ENCODE measurements around the gene CACNA2D3. TPM values are rescaled to one million over a fixed set of nuclear protein-coding genes. Genes with fewer than 3 reads are reported as not detected.

Gene CACNA2D3
- polyA plus RNA-seq, 1 donor (not counting 4 experiments of a cell fraction or from before 2014, with no cell fraction given) = 0.08 TPM

DNA sequence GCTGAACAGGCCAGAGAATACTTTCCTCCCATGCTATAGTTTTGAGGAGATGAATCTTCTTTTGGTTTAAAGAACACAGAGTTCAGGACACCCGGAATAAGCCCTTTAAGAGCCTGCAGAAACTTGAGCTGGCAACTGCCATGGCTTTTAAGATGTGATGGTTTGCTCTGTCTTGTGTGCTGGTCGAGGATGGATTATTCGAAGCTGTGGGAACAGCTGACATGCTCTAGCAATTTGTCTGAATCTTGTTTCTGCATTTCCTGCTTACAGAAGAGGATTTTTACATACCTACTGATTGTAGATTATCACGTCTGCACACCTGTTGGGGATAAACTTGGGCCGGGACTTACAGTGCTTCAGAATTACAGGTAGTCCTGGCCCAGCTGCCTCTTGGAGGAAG lies 408.6 kb downstream of the CACNA2D3 start:
- Histone ChIP-seq H3K9me1 (ENCODE audit: control insufficient read depth, extremely low read depth, insufficient read depth, low read length) (no peaks in the 10 kb centered on the region), H3K36me3 (ENCODE audit: control insufficient read depth in 2 of 2, extremely low read depth in 1 of 2, insufficient read depth in 2 of 2, low read length in 2 of 2) (no peaks in the 10 kb centered on the region), H3K79me2 (ENCODE audit: control insufficient read depth, insufficient read depth, low read length) (no peaks in the 10 kb centered on the region), H4K20me1 (ENCODE audit: control insufficient read depth, extremely low read depth, insufficient read depth, low read length) (no peaks in the 10 kb centered on the region), H2AFZ (ENCODE audit: control insufficient read depth, low read length) (no peak overlapping the region), H3K27ac (ENCODE audit: control insufficient read depth, insufficient read depth, low read length) (no peak overlapping the region), H3K4me3 (ENCODE audit: control insufficient read depth in 2 of 3, extremely low read depth in 1 of 3, insufficient read depth in 2 of 3, low read depth in 1 of 3, low read length in 3 of 3) (no peak overlapping the region), H3K9me3 (ENCODE audit: control insufficient read depth, low read depth, low read length) (no peaks in the 10 kb centered on the region), H3K4me2 (ENCODE audit: control insufficient read depth, extremely low read depth, insufficient read depth, low read depth, low read length) (no peak overlapping the region), H3K27me3 (ENCODE audit: control insufficient read depth, extremely low read depth, insufficient read depth, low read length) (no peaks in the 10 kb centered on the region), H3K9ac (ENCODE audit: control insufficient read depth, extremely low read depth, insufficient read depth, low read length) (no peak overlapping the region), H3K4me1 (ENCODE audit: control insufficient read depth, extremely low read depth, insufficient read depth, low read length) (no peaks in the 10 kb centered on the region)
- no peak for FAIRE-seq
- no peak for DNase-seq (ENCODE audit: low read depth, low spot score)
- dilution Hi-C loops (cut with MboI; ENCODE audit: extremely low pct_ligation_motif_present, low sequenced_read_pairs) = no loop called here
- TF ChIP-seq, protein P1, sequence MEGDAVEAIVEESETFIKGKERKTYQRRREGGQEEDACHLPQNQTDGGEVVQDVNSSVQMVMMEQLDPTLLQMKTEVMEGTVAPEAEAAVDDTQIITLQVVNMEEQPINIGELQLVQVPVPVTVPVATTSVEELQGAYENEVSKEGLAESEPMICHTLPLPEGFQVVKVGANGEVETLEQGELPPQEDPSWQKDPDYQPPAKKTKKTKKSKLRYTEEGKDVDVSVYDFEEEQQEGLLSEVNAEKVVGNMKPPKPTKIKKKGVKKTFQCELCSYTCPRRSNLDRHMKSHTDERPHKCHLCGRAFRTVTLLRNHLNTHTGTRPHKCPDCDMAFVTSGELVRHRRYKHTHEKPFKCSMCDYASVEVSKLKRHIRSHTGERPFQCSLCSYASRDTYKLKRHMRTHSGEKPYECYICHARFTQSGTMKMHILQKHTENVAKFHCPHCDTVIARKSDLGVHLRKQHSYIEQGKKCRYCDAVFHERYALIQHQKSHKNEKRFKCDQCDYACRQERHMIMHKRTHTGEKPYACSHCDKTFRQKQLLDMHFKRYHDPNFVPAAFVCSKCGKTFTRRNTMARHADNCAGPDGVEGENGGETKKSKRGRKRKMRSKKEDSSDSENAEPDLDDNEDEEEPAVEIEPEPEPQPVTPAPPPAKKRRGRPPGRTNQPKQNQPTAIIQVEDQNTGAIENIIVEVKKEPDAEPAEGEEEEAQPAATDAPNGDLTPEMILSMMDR (optimal IDR thresholded peaks at IDR 0.05 in 1 of 3, IDR thresholded peaks at IDR 0.05 in 1 of 3, conservative IDR thresholded peaks at IDR 0.05 in 1 of 3; ENCODE audit: extremely low read depth in 1 of 3, insufficient read depth in 2 of 3, low read length in 3 of 3) = no peak
- TF ChIP-seq EZH2 (IDR thresholded peaks at IDR 0.05; ENCODE audit: low read length) = no peak

DNA sequence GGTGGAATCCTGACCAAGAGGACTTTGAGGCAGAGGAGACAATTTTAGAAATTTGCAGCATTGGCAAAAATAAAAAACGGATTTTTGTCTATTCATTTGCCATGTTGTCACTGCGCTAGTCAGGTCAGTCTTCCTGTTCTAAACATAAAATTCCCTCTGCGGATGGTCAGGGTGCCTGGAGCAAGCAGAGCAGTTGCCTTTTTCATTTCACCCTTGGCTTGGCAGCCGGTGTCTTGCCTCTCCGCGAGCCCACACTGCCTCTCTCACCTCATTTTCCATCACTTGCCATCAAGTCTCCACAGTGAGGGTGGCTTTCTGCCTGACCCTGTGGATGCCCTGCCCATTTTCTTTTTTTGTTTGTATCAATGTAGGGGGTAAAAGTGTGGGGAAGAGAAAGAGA lies 409.4 kb downstream of the CACNA2D3 start:
- Histone ChIP-seq H3K4me3 (ENCODE audit: control insufficient read depth in 2 of 3, extremely low read depth in 1 of 3, insufficient read depth in 2 of 3, low read depth in 1 of 3, low read length in 3 of 3) (no peak overlapping the region), H3K27me3 (ENCODE audit: control insufficient read depth, extremely low read depth, insufficient read depth, low read length) (no peaks in the 10 kb centered on the region), H3K36me3 (ENCODE audit: control insufficient read depth in 2 of 2, extremely low read depth in 1 of 2, insufficient read depth in 2 of 2, low read length in 2 of 2) (no peaks in the 10 kb centered on the region), H3K79me2 (ENCODE audit: control insufficient read depth, insufficient read depth, low read length) (no peaks in the 10 kb centered on the region), H3K9me1 (ENCODE audit: control insufficient read depth, extremely low read depth, insufficient read depth, low read length) (no peaks in the 10 kb centered on the region), H3K4me1 (ENCODE audit: control insufficient read depth, extremely low read depth, insufficient read depth, low read length) (no peaks in the 10 kb centered on the region), H3K9me3 (ENCODE audit: control insufficient read depth, low read depth, low read length) (no peaks in the 10 kb centered on the region), H3K27ac (ENCODE audit: control insufficient read depth, insufficient read depth, low read length) (no peak overlapping the region), H2AFZ (ENCODE audit: control insufficient read depth, low read length) (no peak overlapping the region), H3K4me2 (ENCODE audit: control insufficient read depth, extremely low read depth, insufficient read depth, low read depth, low read length) (no peak overlapping the region), H3K9ac (ENCODE audit: control insufficient read depth, extremely low read depth, insufficient read depth, low read length) (no peak overlapping the region), H4K20me1 (ENCODE audit: control insufficient read depth, extremely low read depth, insufficient read depth, low read length) (no peaks in the 10 kb centered on the region)
- FAIRE-seq = no peak
- dilution Hi-C loops (cut with MboI; ENCODE audit: extremely low pct_ligation_motif_present, low sequenced_read_pairs) = no loop called here
- DNase-seq (ENCODE audit: low read depth, low spot score) = no peak
- TF ChIP-seq, protein P1 (optimal IDR thresholded peaks at IDR 0.05 in 1 of 3, IDR thresholded peaks at IDR 0.05 in 1 of 3, conservative IDR thresholded peaks at IDR 0.05 in 1 of 3; ENCODE audit: extremely low read depth in 1 of 3, insufficient read depth in 2 of 3, low read length in 3 of 3) = no peak
- TF ChIP-seq EZH2 (IDR thresholded peaks at IDR 0.05; ENCODE audit: low read length) = no peak
